Activated naive CD4-positive, alpha-beta T cell (primary cell): ENCODE measurements around the gene USB1.
A peak's percentile ranks its signal among the peaks of the same experiment; 100 is the strongest.

Source experiments
- DNase-seq, 4 experiments: peaks; one replicate each; lab custom pipeline; 2025; lab: John Stamatoyannopoulos, UW

Gene USB1, protein sequence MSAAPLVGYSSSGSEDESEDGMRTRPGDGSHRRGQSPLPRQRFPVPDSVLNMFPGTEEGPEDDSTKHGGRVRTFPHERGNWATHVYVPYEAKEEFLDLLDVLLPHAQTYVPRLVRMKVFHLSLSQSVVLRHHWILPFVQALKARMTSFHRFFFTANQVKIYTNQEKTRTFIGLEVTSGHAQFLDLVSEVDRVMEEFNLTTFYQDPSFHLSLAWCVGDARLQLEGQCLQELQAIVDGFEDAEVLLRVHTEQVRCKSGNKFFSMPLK

DNA sequence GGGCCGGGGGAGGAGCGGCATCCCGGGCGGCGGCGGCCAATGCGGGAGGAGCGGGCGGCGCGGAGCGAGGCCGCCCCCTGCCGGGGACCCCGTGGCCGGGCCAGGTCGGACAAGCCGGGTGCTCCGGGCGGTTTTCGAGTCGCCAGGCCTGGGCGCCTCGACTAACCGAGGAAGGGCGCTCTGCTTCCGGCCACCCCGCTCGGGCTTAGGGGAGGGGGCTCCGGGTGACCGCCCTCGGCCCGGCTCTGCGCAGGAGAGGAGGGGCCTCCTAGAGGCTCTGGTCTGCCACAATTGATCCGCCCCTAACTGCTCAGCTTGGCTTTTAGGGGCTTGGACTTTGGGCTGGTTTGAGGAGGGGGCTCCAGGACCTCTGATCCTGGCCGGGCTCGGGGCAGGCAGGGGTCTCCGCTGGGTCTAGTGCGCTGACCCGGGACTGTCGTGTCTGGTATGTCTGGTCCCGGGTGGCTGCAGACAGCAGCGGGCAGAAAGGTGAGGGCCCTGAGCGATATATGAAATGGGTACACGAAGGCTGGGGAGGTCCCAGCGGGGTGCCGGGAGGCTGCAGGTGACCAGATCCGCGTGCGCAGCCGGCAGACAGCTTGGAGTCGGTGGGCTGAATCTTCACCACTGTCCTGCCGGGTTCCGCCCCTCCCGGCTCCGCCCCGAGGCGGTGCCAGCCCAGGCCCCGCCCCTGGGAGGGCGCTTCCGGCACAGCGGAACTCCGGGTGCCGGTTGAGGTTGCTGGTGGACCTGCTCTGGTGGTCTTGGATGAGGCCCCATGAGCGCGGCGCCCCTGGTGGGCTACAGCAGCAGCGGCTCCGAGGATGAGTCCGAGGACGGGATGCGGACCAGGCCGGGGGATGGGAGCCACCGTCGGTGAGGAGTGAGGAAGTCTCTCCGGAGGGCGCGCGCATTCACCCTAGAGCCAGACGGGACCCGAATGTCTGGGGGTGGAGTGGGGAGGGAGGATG is at the start of gene USB1:
TSS of gene USB1 (plus strand) at position 702 of the 971 bp plus-strand sequence. CDS start at position 779, 77 bp downstream.
- DNase-seq = peak; percentile 52 to 80 (median 64)

DNA sequence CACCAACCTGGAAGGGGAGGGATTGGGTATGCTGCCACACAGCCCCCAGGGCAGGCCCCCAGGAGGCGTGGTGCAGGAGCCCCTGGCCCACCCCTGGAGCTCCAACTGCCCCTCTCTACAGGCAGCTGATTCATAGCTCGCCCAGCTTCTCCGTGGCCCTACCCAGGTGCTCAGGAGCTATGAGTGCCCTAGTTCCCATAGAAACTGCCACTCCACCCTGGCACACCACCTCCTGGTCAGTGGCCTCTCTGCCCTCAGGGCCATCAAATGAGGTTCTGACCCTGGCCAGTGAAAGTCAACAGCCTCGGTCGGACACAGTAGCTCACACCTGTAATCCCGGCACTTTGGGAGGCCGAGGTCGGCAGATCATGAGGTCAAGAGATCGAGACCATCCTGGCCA is 48.3 kb upstream of the USB1 start:
- no peak for DNase-seq

DNA sequence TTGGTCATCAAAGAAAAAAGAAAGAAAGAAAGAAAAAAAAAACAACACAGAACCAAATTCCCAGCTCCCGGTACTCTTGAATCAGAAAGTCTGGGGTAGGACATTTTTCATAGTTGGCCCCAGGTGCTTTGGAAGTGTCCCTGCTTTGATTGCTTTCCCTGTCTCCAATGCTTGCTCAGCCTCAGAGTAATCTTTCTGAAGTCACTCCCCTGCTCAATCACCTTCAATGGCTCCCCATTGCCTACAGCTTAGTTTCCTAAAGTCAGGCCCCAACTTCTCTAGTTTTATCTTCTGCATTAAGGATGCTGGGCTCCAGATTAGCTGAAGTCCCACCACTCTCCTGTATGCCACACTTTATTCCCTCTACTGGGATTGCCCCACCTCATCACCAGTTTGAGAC is 47.4 kb upstream of the USB1 start:
- no peak for DNase-seq

DNA sequence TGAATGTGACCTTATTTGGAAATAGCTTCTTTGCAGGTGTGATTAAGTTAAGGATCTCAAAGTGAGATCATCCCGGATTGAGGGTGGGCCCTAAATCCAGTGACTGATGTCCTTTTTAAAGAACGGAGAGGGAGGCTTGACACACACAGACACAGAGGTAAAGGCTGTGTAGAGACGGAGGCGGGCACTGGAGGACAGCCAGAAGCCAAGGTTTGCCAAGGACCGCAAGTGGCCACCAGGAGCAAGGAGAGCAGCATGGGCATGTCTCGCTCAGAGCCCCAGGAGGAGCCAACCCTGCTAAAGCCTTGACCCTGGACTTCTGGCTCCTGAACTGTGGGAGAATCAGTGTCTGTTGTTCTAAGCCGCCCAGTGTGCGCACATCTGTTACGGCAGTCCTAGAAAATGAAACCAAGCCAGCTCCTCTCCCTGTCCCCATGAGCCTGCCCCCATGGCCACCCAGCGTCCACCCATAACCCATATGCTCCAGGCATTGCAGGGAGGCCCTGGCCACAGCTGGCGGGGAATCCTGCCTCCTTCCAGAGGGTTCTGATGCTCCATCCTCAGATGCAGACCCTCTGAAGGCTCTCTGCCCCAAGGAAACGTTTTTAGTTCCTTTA is 45.5 kb upstream of the USB1 start:
- DNase-seq = no peak

DNA sequence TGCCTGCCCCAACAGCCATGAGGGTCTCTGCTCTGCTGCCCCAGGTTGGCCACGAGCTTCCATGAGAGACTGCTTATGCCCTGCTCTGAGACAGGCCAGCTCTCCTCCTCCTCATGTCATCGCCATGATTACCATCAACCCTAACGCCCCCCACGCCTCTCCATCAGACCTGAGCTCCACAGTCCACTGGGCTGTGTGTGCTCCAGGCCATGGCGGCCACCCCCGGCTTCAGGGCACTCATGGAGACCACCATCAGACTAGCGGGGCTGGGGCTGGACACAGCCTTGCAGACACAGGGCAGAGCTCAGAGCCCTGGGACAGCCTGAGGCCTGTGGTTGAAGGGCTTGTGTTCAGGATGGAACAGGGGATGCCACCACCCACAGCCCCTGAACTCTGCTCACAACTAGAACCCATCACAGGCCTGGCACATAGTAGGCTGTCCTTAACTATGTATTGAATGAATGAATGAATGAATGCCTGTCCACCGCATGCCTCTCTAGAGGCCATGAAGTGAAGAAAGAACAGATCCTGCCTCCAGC is 44.9 kb upstream of the USB1 start:
- no peak for DNase-seq

DNA sequence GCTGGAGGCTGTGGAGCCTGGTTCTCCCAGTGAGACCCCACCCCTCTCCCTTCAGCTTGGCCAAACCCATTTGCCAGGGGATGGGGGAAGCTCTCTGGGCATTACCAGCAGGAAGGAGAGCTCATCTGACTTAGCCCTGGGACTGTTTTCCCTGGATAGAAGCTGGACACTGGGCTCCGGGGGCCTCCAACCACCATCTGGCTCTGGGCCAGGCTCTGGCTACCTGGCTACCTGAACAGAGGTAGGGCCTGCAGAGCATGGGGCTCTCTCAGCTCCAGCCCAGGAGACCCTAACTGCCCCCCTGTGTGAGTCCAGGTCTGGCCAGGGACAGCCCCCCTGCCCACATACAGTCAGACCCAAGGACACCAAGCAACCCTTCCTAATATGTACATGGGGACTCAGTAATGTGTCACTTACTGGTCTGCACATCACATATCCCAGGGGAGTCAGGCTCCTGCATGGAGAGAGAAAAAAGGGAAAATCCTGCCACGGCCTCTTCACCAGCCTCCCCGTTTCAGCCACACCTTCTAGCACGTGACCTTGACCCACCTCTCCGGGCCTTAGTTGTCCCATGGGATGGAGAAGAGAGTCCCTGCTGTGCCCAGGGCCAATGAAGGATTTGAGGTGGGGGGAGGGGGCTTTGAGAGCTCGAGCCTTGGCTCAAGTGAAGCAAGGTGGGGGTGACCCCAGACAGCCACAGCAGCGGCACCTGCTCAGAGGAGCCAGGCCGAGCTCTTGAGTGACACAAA is 44.1 kb upstream of the USB1 start:
- no peak for DNase-seq

DNA sequence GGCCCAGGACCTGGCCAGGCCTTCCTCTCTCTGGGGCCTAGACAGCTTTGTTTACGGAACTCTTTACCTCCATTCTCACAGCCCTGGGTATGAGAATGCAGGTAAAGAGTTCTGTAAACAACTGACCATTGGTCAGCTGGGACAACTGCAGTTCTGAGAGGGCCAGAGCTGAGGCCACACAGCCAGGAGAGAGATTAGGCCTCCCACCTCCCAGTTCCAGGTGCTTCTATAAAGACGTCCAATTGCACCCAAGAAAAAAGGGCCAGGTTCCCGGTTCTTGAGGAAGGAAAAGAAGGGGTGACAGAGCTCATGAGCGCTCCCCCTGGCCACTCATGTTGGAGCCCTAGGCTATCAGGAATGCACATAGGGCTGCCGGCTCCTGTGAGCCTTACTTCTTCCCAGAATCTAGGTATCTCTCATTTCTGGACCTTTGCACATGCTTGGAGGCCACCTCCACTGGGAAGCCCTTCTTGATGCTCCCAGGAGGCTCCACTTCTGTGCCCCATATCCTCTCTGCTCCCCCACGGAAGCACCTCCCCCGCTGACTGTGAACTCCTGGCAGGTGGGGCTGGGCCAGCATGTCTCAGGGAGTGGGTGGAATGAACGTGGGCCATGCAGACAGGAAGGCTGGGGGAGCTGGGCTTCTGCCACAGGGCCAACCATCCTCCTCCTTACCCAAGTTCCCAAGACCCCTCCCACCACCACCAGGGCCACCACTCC is 43.4 kb upstream of the USB1 start:
- DNase-seq = no peak

DNA sequence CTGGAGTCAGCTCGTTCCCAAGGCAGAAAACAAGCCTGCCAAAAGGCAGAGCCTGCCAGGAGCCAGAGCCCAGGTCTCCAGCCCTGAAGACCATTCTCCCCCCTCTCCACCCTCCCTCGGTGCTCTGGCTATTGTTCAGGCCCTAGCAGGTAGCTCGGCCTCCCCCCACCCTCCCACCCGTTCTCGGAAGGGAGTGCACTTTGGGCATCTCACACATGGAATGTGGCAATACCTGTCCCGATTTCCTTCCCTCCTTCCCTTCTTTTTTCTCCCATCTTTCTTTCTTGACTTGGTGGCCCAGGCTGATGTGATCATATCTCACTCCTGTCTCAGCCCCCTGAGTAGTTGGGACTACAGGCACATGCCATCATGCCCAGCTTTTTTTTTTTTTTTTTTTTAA is 42.7 kb upstream of the USB1 start:
- DNase-seq = no peak

DNA sequence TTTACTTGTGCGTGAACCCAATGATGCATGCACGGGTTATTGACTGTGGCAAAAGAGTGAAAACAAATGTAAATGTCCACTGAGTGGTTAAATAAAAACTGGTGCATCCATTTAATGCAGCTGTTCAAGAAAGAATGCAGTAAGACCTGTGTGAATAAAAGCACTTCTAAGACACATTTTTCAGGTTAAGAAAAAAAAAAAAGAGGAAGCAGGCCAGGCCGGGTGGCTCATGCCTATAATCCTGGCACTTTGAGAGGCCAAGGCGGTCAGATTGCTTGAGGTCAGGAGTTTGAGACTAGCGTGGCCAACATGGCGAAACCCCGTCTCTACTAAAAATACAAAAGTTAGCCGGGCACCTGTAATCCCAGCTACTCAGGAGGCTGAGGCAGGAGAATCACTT is 42.1 kb upstream of the USB1 start:
- no peak for DNase-seq

DNA sequence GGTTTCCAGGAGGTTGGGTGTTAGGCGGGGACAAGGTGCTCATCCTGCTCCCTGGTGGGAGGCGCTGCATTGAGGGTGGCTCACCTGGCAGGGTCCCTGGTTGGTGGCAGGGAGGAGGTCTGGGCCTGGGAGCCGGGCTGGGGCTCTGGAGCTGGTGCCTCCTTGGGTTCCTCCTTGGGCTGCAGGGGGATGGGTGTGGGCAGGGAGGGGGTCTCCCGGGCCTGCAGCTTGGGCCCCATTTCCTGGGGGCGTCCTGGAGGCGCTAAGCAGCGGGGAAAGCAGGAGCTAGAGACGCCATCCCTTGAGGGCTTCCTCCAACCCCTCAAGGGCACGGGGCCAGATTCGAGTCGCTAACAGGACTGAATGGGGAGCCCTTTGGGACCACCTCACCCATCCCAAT is 41.4 kb upstream of the USB1 start:
- no peak for DNase-seq

DNA sequence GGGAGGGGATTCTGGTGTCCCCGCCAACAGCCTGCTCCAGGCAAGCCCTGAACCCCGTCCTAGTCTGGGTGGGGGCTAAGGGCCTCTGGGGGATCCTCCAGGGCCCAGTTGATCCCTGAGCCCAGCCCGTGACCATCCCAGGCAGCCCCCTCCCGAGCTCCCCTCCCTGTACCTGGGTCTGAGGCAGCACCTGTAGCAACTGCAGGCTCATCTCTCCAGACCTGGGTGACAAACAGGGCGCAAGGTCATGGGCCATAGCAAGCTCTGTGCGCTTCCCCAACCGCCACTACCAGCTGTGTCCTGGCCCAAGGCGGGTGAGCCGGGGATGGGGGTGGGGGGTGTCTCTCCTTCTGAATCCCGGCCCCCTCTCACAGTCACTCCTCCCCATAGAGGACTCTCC is 40.9 kb upstream of the USB1 start:
- DNase-seq = no peak

DNA sequence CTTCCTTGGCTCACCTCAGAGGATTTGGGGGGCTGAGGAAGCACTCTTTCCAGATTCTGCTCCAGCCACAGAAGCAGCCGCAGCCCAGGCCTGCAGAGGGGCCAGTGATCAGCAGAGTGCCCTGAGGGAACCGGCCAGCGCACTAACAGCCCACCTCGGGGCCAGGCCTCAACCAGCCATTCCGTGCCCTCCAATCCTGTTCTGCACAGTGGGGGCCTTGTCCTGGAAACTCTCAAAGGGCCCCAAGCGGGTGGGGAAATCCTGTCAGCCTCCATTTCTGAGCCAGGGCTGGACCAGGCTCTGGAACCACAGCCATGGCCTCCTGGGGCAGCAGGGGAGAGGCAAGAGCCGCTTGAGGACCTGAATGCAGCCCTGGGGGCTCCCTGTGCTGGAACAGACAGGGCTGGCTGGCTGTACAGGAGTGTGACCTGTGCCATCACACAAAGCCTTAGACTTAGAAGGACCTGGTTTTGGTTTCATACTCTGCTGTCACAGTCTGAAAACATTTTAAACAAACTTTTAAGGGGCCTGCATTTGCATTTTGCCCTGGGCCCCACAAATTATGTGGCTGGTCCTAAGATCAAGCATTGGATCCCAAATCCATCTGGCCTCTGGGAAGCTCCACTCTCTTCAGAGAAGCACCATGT is 40.3 kb upstream of the USB1 start:
- no peak for DNase-seq

DNA sequence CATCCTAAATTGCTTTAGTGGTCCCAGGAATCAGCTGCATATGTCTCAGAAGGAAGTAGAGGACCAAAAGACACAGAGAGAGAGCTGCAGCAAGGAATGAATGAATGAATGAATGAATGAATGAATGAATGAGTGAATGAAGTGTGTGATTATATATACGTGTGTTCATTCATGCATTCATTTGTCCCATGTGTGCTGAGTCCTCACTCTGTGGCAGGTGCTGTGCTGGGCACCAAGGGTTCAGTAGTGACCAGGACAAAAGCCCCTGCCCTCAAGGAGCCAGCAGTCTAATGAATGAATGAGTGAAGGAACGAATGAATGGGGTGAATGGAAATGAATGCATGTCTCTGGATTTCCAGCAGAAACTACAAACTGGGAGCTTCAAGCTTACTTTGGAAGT is 39.7 kb upstream of the USB1 start:
- no peak for DNase-seq

DNA sequence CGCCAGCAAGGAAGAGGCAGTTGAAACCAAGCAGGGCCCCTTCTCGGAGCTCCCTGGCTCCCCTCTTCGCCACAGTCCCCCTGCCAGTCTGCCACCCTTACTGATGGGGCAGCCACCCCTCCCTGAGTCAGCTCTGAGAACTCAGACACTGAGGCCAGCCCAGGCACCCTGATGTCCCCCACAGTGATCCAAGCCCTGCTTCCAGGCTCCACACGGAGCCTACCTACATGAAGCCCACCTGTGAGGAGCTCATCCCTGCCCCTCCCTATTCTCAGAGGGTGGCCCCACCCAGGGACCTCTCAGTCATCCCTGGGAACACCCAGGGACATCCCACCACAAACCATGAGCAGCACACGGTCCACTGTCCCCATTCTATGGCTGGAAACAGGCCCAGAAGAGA is 39.2 kb upstream of the USB1 start:
- DNase-seq = no peak

DNA sequence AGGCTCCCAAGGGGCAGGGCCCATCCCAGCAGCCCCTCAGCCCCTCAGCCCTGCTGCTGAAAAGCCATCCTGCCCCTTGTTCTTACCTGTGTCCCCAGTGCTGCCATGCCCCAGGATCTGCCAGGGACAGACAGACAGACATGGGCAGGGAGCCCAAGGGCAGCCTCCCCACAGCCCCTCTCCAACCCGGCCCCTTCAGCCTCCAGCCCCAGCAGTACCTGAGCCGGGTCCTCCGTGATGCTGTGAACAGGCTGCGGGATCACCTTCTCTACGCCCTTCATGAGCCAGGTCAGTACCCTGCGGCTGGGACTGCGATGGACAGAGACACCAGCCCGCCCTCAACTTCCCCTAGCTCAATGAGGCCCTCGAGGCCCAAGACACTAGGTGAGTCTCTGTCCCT is 38.5 kb upstream of the USB1 start:
- no peak for DNase-seq

DNA sequence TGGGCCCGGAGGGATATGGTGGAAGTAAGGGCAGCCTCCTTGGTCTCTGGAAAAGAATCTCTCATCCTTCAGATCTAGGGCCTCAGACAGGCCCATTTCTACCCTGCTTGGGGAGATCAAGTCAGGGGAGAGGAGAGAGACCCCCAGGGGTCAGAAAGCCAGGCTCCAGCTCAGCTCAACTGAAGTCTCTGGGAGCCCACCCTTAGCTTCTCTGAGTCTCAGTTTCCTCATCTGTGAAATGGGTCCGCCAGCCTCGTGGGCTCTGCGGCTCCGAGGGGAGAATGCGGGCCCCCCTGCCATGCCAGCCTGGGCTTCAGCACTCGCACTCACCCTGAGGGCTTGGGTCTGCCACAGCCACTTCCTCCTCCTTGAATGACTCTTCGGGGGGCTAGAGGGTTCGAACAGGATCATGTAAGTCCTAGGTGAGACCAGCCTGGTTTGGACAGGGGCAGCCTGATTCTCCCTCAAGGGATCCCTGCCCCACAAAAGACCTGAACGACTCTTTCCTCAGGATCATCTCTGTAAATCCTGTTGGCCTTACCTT is 37.0 kb upstream of the USB1 start:
- no peak for DNase-seq

DNA sequence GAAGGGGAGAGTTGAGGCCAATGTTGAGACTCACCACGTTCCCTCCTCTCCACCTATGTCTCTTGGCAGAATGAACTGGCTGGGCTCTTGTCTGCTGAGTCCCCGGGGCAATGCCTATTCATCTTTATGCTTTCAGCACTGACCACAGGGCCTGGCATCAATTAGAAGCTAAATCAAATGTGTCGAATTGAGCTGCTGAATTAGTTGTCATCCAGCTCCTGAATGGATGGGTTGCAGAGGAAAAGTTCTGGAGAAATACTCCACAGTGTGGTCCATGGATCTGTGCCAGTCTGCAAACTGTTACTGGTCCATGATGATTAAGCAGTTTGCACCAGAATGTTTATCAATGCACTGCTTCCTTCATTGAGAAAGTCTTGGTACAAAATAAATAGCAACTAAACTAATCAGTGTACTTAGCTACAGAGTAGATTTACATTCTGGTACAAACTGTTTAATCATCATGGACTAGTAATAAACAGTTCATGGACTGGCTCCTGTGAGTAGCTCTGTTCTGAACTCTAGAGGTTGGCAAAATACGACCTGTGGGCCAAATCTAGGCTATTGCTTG is 34.9 kb upstream of the USB1 start:
- DNase-seq = no peak

DNA sequence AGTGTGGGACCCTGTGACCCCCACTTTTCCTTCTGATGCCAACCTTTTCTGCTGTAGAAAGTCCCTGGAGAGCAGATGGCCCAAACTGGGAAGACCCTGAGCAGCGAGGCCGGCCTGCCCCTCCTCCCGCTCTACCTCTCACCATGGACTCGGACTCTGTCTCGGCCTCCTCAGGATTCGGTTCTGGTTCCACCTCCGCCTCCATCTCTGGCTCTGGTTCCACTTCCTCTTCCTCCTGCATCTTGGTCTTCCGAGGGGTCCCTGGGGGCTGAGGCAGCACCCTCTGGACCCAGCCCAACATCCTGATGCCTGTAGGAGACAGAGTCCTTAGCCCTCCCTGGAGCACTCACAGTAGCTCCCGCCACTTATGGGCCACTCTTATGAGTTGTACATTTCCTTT is 34.2 kb upstream of the USB1 start:
- DNase-seq = no peak

DNA sequence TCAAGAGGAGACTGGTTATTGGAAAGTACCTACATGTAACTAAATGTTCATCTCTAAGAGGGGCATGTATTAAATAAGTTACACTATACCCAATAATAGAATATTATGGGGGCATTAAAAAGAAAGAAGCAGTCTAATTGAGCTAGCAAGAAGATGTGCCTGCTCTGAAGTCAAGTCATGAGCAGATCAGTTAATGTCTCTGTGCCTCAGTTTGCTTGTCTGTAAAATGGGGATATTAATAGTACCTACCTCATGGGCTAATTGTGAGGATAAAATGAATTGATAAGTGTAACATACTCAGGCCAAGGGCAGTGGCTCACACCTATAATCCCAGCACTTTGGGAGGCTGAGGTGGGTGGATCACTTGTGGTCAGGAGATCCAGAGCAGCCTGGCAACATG is 33.3 kb upstream of the USB1 start:
- DNase-seq = no peak
